ENCODE data around the gene ZBTB21. TPM values are rescaled to one million over a fixed set of nuclear protein-coding genes. Genes with fewer than 3 reads are reported as not detected.
A peak's percentile ranks its signal among the peaks of the same experiment; 100 is the strongest.

The ZBTB21 gene
- total and polyA plus RNA-seq, 2 of the 4 experiments (the other 2 are of a cell fraction): 6.8 to 12.0 TPM

- TF ChIP-seq RCOR1 (IDR thresholded peaks at IDR 0.05; ENCODE audit: insufficient replicate concordance, low read length): no peak
Observed at GRCh38 chr21:42043201-42043895, 33.2 kb upstream of the ZBTB21 start (continued).

GRCh38 chr21:42042651-42043050, 32.5 kb upstream of the ZBTB21 start:
- Histone ChIP-seq H3K4me2 (ENCODE audit: low read depth, low read length) (no peak overlapping the region; the same call in 1 of the 2 replicates), H2BK5ac (ENCODE audit: low read depth, low read length, poor library complexity, severe bottlenecking) (no peak overlapping the region)
- POLR2A ChIA-PET (ENCODE audit: unreplicated experiment): interaction anchor here (0.6 kb wide), 1 partner anchor 1971 kb away, joined by 9 read pairs; no protein-coding TSS in a partner anchor

More at GRCh38 chr21:42042651-42043050, 32.5 kb upstream of the ZBTB21 start:
- Histone ChIP-seq H2BK20ac (ENCODE audit: low read depth, low read length) (peak overlapping the region; percentile 82), H2BK120ac (ENCODE audit: low read depth, low read length) (peak overlapping the region; percentile 71), H2AK9ac (replicated peaks; ENCODE audit: low read depth, low read length, poor library complexity) (no peak overlapping the region), H3K4ac (ENCODE audit: low read depth, low read length) (peak overlapping the region; percentile 79), H3K14ac (replicated peaks; ENCODE audit: low read depth, low read length) (peak overlapping the region; percentile 37; the same call in 1 of the 2 replicates), H4K8ac (ENCODE audit: low read depth in 2 of 2, low read length in 2 of 2) (peak overlapping the region; percentile 10 to 75; a peak in 2 of 4 replicates), H2AFZ (replicated peaks; ENCODE audit: low read length, poor library complexity) (peak overlapping the region; percentile 18), H3K27me3 (ENCODE audit: control insufficient read depth, insufficient read depth, low read length) (no peaks in the 10 kb centered on the region), H4K5ac (ENCODE audit: low read depth, low read length) (no peak overlapping the region), H4K20me1 (ENCODE audit: insufficient read depth, low read length) (no peaks in the 10 kb centered on the region), H3K9me3 (ENCODE audit: control insufficient read depth, insufficient read depth, low read length) (no peaks in the 10 kb centered on the region; the same call in 1 of the 2 replicates), H3K9me1 (ENCODE audit: insufficient read depth, low read length) (peaks cover 19% of the 10 kb centered on the region), H3K4me1 (ENCODE audit: control insufficient read depth, insufficient read depth, low read length) (peaks cover 29% of the 10 kb centered on the region), H4K91ac (ENCODE audit: insufficient read depth, low read depth, low read length) (peak overlapping the region; percentile 55), H3K79me1 (ENCODE audit: low read depth in 1 of 2, low read length in 2 of 2) (peaks cover 0 to 3% of the 10 kb centered on the region in 2 experiments; a peak in 2 of 4 replicates), H3K4me3 (ENCODE audit: insufficient read depth, low read depth, low read length) (no peak overlapping the region), H3K36me3 (ENCODE audit: control insufficient read depth, insufficient read depth, low read length) (no peaks in the 10 kb centered on the region), H3K27ac (ENCODE audit: insufficient read depth, low read length) (no peak overlapping the region), H2BK15ac (ENCODE audit: low read depth, low read length) (peak overlapping the region; percentile 87; the same call in 2 of the 3 replicates), H3K23ac (ENCODE audit: low read depth, low read length) (no peak overlapping the region), H2AK5ac (ENCODE audit: low read depth, low read length) (peak overlapping the region; percentile 93), H3K18ac (ENCODE audit: low read depth, low read length) (no peak overlapping the region), H3K9ac (ENCODE audit: low read depth, low read length) (no peak overlapping the region), H3K56ac (ENCODE audit: extremely low read depth, insufficient read depth, low read length) (no peak overlapping the region)
- dilution Hi-C loops (cut with HindIII; ENCODE audit: low sequenced_read_pairs, unreplicated experiment): no loop called here
- whole genome bisulfite sequencing, 2 experiments (ENCODE audit: extremely low coverage in 2 of 2, insufficient read length in 1 of 2): 80% methylated on average over 1 of the region's 9 CpGs; no CpG with 5 or more reads in 1 of the 2 experiments
- in situ Hi-C loops (cut with MboI; ENCODE audit: low sequenced_read_pairs): no loop called here
- intact Hi-C loops (cut with micrococcal nuclease): no loop called here
- TF ChIP-seq RAD21 (IDR thresholded peaks at IDR 0.05; ENCODE audit: low read length) (no peak), MAFK (IDR thresholded peaks at IDR 0.05; ENCODE audit: low read depth, low read length) (no peak), CEBPB (IDR thresholded peaks at IDR 0.05; ENCODE audit: low read depth, low read length) (no peak), POLR2A (IDR thresholded peaks at IDR 0.05; ENCODE audit: low read depth, low read length) (0 out of 2 replicates have a peak, but pooled peaks have one; percentile 24), MAZ (IDR thresholded peaks at IDR 0.05; ENCODE audit: borderline replicate concordance, low read depth, low read length) (no peak), NFE2L2 (IDR thresholded peaks at IDR 0.05; ENCODE audit: low read depth, low read length) (no peak), CTCF (conservative IDR thresholded peaks at IDR 0.05; ENCODE audit: low read depth, low read length) (no peak)
- DNase-seq: no peak
- BruUV-seq (replicated peaks): no TSS peak
- ATAC-seq (ENCODE audit: low read depth): no peak
- CTCF ChIA-PET: no interaction called here
